ENCODE data around the gene MMP25.

MMP25 gene

DNA sequence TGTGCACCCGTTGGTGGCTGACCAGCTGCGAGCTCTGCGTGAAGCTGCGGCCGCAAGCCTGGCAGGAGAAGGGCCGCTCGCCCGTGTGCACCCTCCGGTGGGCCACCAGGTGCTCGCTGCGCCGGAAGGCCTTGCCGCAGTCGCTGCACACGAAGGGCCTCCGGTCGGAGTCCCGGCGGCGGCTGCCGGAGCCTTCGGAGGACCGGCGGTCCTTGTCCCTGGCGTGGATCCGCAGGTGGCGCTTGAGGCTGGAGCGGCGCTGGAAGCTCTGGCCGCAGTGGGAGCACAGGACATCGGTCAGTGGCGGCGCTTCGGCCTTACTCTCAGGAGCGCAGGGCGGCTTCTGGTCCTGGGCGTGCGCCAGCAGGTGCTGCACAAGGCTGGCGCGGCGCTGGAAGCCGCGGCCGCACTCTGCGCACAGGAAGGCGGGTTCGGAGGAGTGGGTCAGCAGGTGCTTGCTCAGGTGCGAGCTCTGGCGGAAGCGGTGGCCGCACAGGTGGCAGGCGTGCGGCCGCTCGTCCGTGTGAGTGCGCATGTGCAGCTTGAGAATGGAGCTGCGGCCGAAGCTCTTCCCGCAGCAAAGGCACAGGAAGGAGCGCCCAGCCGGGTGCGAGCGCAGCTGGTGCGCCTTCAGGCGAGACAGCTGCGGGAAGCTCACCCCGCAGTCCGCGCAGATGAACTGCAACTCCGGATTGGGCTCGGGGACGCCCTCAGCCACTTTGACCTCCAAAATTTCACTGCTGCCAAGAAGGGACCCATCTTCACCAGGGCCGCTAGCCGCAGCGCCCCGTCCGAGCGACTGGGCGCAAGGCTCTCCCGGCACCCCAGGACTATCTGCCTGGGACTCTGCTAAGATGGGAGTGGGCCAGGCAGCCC, 43.6 kb downstream of the MMP25 start:
- no peak overlapping the region for H3K9ac ChIP-seq (ENCODE audit: low read depth in 1 of 2, low read length in 2 of 2)
- H3K9me3 ChIP-seq (ENCODE audit: control insufficient read depth in 2 of 2, low read length in 2 of 2): no peaks in the 10 kb centered on the region
- peaks cover 0 to 2% of the 10 kb centered on the region in 2 donors for H3K27me3 ChIP-seq (ENCODE audit: control insufficient read depth in 2 of 2, insufficient read depth in 2 of 2, low read length in 2 of 2)
- H3K27ac ChIP-seq (ENCODE audit: low read depth in 2 of 2, low read length in 2 of 2): no peak overlapping the region
- H3K36me3 ChIP-seq (ENCODE audit: control insufficient read depth in 2 of 2, insufficient read depth in 2 of 2, low read length in 2 of 2): no peaks in the 10 kb centered on the region
- H3K4me1 ChIP-seq (ENCODE audit: control insufficient read depth in 2 of 2, insufficient read depth in 2 of 2, low read length in 2 of 2): peaks cover 0 to 13% of the 10 kb centered on the region in 2 donors
- no peak overlapping the region for H3K4me3 ChIP-seq (ENCODE audit: low read length in 2 of 2)

DNA sequence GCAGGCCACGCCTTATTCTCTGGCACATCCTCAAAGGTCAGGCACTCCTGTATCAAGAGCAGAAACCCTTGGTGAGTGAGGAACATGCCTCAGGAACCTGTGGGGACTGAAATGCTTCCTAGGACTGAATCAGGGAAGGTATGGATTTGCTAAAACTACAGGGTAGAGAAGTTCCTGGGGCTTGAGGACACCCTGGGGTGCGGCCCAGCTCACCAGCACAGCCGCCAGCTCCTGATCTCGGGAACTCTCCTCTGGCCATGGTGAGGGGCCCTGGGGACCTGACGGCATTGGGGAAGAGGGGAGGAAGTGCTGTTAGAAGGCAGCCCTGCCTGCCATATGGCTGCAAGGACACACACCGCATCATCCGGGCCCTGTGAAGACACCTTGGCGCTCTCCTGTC, 45.2 kb downstream of the MMP25 start:
- Histone ChIP-seq H3K4me1 (ENCODE audit: control insufficient read depth in 2 of 2, insufficient read depth in 2 of 2, low read length in 2 of 2) (peaks cover 0 to 10% of the 10 kb centered on the region in 2 donors), H3K9me3 (ENCODE audit: control insufficient read depth in 2 of 2, low read length in 2 of 2) (no peaks in the 10 kb centered on the region), H3K36me3 (ENCODE audit: control insufficient read depth in 2 of 2, insufficient read depth in 2 of 2, low read length in 2 of 2) (no peaks in the 10 kb centered on the region), H3K4me3 (ENCODE audit: low read length in 2 of 2) (no peak overlapping the region), H3K27me3 (ENCODE audit: control insufficient read depth in 2 of 2, insufficient read depth in 2 of 2, low read length in 2 of 2) (peaks cover 0 to 2% of the 10 kb centered on the region in 2 donors), H3K27ac (ENCODE audit: low read depth in 2 of 2, low read length in 2 of 2) (no peak overlapping the region), H3K9ac (ENCODE audit: low read depth in 1 of 2, low read length in 2 of 2) (no peak overlapping the region)

DNA sequence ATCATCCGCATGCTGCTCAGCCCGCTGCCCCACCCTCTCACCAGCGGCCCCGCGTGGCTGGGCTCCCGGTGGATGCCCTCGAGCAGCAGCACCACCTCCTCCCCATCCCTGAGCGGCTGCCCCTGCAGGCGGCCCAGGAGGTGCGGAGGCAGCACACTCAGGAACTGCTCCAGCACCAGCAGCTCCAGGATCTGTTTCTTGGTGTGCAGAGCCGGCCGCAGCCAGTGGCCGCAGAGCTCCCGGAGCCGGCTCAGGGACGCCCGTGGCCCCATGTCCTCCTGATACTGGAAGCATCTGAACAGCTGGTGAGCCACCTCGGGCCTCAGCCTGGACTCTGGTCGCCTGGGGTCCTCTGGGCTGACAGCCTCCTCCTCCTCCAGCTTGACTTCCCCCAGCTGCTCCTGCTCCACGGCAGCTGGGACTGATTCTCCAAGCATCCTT, 46.2 kb downstream of the MMP25 start:
- no peak overlapping the region for H3K9ac ChIP-seq (ENCODE audit: low read depth in 1 of 2, low read length in 2 of 2)
- H3K4me3 ChIP-seq (ENCODE audit: low read length in 2 of 2): no peak overlapping the region
- H3K9me3 ChIP-seq (ENCODE audit: control insufficient read depth in 2 of 2, low read length in 2 of 2): no peaks in the 10 kb centered on the region
- H3K27ac ChIP-seq (ENCODE audit: low read depth in 2 of 2, low read length in 2 of 2): no peak overlapping the region
- peaks cover 0 to 3% of the 10 kb centered on the region in 2 donors for H3K4me1 ChIP-seq (ENCODE audit: control insufficient read depth in 2 of 2, insufficient read depth in 2 of 2, low read length in 2 of 2)
- H3K27me3 ChIP-seq (ENCODE audit: control insufficient read depth in 2 of 2, insufficient read depth in 2 of 2, low read length in 2 of 2): peaks cover 0 to 2% of the 10 kb centered on the region in 2 donors
- no peaks in the 10 kb centered on the region for H3K36me3 ChIP-seq (ENCODE audit: control insufficient read depth in 2 of 2, insufficient read depth in 2 of 2, low read length in 2 of 2)

DNA sequence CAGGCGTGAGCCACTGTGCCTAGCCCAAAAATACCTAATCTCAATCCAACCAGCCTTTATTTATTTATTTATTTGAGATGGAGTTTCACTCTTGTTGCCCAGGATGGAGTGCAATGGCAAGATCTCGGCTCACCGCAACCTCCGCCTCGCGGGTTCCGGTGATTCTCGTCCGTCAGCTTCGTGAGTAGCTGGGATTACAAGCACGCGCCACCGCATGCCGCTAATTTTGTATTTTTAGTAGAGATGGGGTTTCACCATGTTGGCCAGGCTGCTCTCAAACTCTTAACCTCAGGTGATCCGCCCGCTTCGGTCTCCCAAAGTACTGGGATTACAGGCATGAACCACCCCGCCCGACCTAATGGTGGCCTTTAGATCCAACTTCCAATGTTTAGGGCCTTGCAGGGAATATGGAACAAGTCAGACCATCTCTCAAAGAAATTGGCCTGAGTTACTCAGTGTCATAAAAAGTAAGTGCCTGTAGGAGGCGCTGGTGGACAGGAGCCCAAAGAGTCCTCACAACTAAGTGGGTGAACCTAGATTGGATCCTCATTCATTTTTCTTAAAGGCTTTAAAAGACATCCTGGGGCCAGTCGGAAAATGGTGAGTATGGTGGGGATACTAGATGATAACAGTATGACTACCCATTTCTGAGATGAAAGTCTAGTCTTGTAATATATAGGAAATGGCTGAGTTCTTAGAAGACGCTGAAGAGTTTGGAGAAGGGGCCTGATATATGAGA, 48.1 kb downstream of the MMP25 start:
- H3K4me3 ChIP-seq (ENCODE audit: low read length in 2 of 2): no peak overlapping the region
- H3K9me3 ChIP-seq (ENCODE audit: control insufficient read depth in 2 of 2, low read length in 2 of 2): no peaks in the 10 kb centered on the region
- H3K36me3 ChIP-seq (ENCODE audit: control insufficient read depth in 2 of 2, insufficient read depth in 2 of 2, low read length in 2 of 2): no peaks in the 10 kb centered on the region
- peaks cover 0 to 2% of the 10 kb centered on the region in 2 donors for H3K27me3 ChIP-seq (ENCODE audit: control insufficient read depth in 2 of 2, insufficient read depth in 2 of 2, low read length in 2 of 2)
- H3K4me1 ChIP-seq (ENCODE audit: control insufficient read depth in 2 of 2, insufficient read depth in 2 of 2, low read length in 2 of 2): peaks cover 0 to under 1% of the 10 kb centered on the region in 2 donors
- no peak overlapping the region for H3K9ac ChIP-seq (ENCODE audit: low read depth in 1 of 2, low read length in 2 of 2)
- no peak overlapping the region for H3K27ac ChIP-seq (ENCODE audit: low read depth in 2 of 2, low read length in 2 of 2)

DNA sequence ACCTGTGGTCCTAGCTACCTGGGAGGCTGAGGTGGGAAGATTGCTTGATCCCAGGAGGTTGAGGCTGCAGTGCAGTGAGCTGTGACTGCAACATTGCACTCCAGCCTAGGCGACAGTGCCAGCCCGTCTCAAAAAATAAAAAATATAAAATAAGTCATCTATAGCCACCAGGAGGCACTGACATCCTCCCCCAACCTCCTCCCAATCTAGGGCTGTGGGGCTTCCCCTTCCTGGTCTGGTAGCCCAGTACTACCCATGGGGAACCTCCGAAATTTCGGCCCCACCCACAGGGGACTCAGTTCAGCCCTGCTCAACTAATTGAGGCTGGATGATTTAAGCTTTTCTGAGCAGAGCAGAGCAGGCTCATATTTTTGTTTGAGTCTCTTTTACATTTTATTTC, 49.5 kb downstream of the MMP25 start:
- no peak overlapping the region for H3K4me3 ChIP-seq (ENCODE audit: low read length in 2 of 2)
- peaks cover 0 to 2% of the 10 kb centered on the region in 2 donors for H3K27me3 ChIP-seq (ENCODE audit: control insufficient read depth in 2 of 2, insufficient read depth in 2 of 2, low read length in 2 of 2)
- H3K36me3 ChIP-seq (ENCODE audit: control insufficient read depth in 2 of 2, insufficient read depth in 2 of 2, low read length in 2 of 2): no peaks in the 10 kb centered on the region
- H3K4me1 ChIP-seq (ENCODE audit: control insufficient read depth in 2 of 2, insufficient read depth in 2 of 2, low read length in 2 of 2): peaks cover 5 to 8% of the 10 kb centered on the region in 2 donors
- no peak overlapping the region for H3K27ac ChIP-seq (ENCODE audit: low read depth in 2 of 2, low read length in 2 of 2)
- H3K9me3 ChIP-seq (ENCODE audit: control insufficient read depth in 2 of 2, low read length in 2 of 2): no peaks in the 10 kb centered on the region
- H3K9ac ChIP-seq (ENCODE audit: low read depth in 1 of 2, low read length in 2 of 2): no peak overlapping the region

DNA sequence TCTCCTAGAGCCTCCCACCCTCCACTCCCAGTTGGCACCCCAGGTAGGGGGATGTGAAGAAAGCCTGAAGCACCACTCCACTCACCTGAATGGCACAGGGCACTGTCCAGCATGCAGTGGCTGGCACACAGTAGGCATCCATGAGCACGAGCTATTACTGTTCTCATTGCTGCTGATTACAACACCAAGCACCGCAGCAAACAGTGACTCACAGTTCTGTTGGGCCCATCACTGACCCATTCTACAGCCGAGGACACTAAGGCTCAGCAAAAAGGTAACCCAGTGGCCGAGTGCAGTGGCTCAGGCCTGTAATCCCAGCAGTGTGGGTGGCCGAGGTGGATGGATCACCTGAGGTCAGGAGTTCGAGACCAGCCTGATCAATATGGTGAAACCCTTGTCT, 50.0 kb downstream of the MMP25 start:
- peaks cover 0 to 2% of the 10 kb centered on the region in 2 donors for H3K27me3 ChIP-seq (ENCODE audit: control insufficient read depth in 2 of 2, insufficient read depth in 2 of 2, low read length in 2 of 2)
- H3K4me3 ChIP-seq (ENCODE audit: low read length in 2 of 2): no peak overlapping the region
- H3K4me1 ChIP-seq (ENCODE audit: control insufficient read depth in 2 of 2, insufficient read depth in 2 of 2, low read length in 2 of 2): peaks cover 5 to 12% of the 10 kb centered on the region in 2 donors
- H3K36me3 ChIP-seq (ENCODE audit: control insufficient read depth in 2 of 2, insufficient read depth in 2 of 2, low read length in 2 of 2): no peaks in the 10 kb centered on the region
- no peaks in the 10 kb centered on the region for H3K9me3 ChIP-seq (ENCODE audit: control insufficient read depth in 2 of 2, low read length in 2 of 2)
- no peak overlapping the region for H3K27ac ChIP-seq (ENCODE audit: low read depth in 2 of 2, low read length in 2 of 2)
- no peak overlapping the region for H3K9ac ChIP-seq (ENCODE audit: low read depth in 1 of 2, low read length in 2 of 2)

DNA sequence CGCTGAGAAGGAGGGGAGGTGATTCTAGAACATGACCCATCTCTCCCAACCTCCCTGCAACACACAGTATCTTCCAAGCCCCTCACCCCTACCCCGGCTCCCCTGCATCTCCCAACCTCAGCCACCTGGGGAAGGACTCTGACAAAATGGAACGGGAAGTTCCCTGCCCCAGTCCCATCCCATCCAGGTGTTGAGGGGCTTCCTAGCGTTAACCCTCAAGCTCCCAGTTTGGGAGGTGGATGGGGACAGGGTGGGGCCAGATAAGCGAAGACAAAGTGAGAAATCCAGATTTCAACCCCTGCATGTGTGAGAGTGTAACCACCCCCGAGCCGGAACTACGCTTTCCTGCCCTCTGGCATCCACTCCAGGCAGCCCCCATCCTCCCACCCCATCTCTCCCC, 50.9 kb downstream of the MMP25 start:
- H3K4me1 ChIP-seq (ENCODE audit: control insufficient read depth in 2 of 2, insufficient read depth in 2 of 2, low read length in 2 of 2): peaks cover 5 to 12% of the 10 kb centered on the region in 2 donors
- no peaks in the 10 kb centered on the region for H3K27me3 ChIP-seq (ENCODE audit: control insufficient read depth in 2 of 2, insufficient read depth in 2 of 2, low read length in 2 of 2)

DNA sequence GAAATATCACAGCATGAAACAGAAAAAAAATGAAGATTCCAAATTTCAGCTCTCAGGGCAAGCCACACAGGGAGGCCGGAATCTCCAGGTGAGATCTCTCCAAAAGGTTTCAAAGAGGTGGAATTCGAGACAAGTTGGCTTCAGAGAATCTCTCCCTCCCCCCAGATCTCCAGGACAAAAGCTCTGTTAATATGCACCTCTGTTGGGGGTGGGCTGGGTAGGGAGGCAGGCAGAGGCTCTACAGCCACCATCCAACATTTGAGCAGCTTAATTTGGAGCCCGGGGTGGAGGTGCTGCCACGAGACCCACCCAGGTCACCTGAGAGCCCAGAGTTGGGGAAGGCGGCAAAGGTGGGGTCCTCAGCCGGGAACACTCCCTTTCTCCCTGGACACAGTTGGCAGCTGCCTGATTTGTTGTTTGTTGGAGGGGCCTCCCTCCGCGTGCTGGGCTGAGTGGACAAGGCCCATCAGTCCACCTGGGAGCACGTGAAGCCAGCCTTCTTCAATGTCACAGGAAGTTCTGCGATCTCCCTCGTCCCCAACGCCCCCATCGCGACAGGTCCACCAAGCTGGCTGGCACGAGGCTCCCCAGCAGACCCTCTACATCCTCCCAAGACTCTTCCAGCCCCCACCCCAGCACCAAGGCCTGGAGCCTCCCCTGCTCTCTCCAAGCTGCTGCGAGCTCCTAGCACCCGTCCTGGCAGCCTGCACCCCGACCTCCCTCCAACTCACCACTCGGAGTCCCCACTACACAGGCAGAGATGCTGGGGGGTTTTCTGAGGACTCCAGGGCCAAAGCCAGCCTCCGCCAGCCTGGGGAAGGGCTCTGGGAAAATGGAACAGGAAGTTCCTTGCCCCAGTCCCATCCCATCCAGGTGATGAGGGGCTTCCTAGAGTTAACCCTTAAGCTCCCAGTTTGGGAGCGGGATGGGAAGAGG, 52.4 kb downstream of the MMP25 start, which contains the start of gene ZSCAN10:
Gene ZSCAN10 (minus strand): TSS at position 836 of the 936 bp plus-strand sequence. CDS start 6,357 bp downstream, outside the sequence.
- H3K9me3 ChIP-seq (ENCODE audit: control insufficient read depth in 2 of 2, low read length in 2 of 2): no peaks in the 10 kb centered on the region
- no peak within 1 kb of the TSS for H3K27ac ChIP-seq (ENCODE audit: low read depth in 2 of 2, low read length in 2 of 2)
- peak within 1 kb of the TSS; percentile 17 to 36 for H3K9ac ChIP-seq (ENCODE audit: low read depth in 1 of 2, low read length in 2 of 2)
- no peaks in the 10 kb centered on the region for H3K36me3 ChIP-seq (ENCODE audit: control insufficient read depth in 2 of 2, insufficient read depth in 2 of 2, low read length in 2 of 2)
- peaks cover 5 to 12% of the 10 kb centered on the region in 2 donors for H3K4me1 ChIP-seq (ENCODE audit: control insufficient read depth in 2 of 2, insufficient read depth in 2 of 2, low read length in 2 of 2)
- no peaks in the 10 kb centered on the region for H3K27me3 ChIP-seq (ENCODE audit: control insufficient read depth in 2 of 2, insufficient read depth in 2 of 2, low read length in 2 of 2)
- peak within 1 kb of the TSS; percentile 43 to 54 for H3K4me3 ChIP-seq (ENCODE audit: low read length in 2 of 2)

More for the DNA sequence above, 50.9 kb downstream of the MMP25 start:
- Histone ChIP-seq H3K27ac (ENCODE audit: low read depth in 2 of 2, low read length in 2 of 2) (no peak overlapping the region), H3K9me3 (ENCODE audit: control insufficient read depth in 2 of 2, low read length in 2 of 2) (no peaks in the 10 kb centered on the region), H3K9ac (ENCODE audit: low read depth in 1 of 2, low read length in 2 of 2) (no peak overlapping the region), H3K36me3 (ENCODE audit: control insufficient read depth in 2 of 2, insufficient read depth in 2 of 2, low read length in 2 of 2) (no peaks in the 10 kb centered on the region), H3K4me3 (ENCODE audit: low read length in 2 of 2) (no peak overlapping the region)

DNA sequence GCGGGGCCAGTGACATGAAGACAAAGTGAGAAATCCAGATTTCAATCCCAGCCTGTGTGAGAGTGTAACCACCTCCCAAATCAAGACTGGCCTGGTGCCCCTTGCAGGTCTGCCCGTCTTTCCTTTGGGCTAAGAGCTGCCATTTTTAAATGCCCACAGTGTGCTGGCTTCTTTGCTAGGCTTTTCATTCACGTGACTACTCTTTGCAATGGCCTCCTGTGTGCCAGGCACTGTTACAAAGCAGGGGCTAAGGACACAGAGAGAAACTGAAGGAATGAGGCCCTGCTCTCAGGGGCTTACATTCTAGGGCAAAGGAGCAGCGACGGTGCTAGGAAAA, 53.0 kb downstream of the MMP25 start:
- no peak overlapping the region for H3K4me3 ChIP-seq (ENCODE audit: low read length in 2 of 2)
- no peak overlapping the region for H3K27ac ChIP-seq (ENCODE audit: low read depth in 2 of 2, low read length in 2 of 2)
- peaks cover 5 to 12% of the 10 kb centered on the region in 2 donors for H3K4me1 ChIP-seq (ENCODE audit: control insufficient read depth in 2 of 2, insufficient read depth in 2 of 2, low read length in 2 of 2)
- H3K36me3 ChIP-seq (ENCODE audit: control insufficient read depth in 2 of 2, insufficient read depth in 2 of 2, low read length in 2 of 2): no peaks in the 10 kb centered on the region
- H3K9ac ChIP-seq (ENCODE audit: low read depth in 1 of 2, low read length in 2 of 2): no peak overlapping the region
- no peaks in the 10 kb centered on the region for H3K9me3 ChIP-seq (ENCODE audit: control insufficient read depth in 2 of 2, low read length in 2 of 2)
- no peaks in the 10 kb centered on the region for H3K27me3 ChIP-seq (ENCODE audit: control insufficient read depth in 2 of 2, insufficient read depth in 2 of 2, low read length in 2 of 2)

Data from mucosa of rectum (tissue), 2 donors.